ENCODE data around the gene ELAVL4. TPM values are rescaled to one million over a fixed set of nuclear protein-coding genes. Genes with fewer than 3 reads are reported as not detected.

ELAVL4 gene
- total RNA-seq, 2 donors from 2014 or later, result 0.54 to 1.5 TPM

GRCh38 chr1:50080904-50081586 is 27.7 kb upstream of the ELAVL4 start:
- Histone ChIP-seq H3K4me3 (no peak overlapping the region), H3K27ac (no peak overlapping the region), H3K9ac (ENCODE audit: low read depth in 2 of 2, low read length in 2 of 2) (no peak overlapping the region), H3K4me1 (no peaks in the 10 kb centered on the region), H3K36me3 (no peaks in the 10 kb centered on the region), H3K27me3 (no peaks in the 10 kb centered on the region), H3K9me3 (no peaks in the 10 kb centered on the region)
- TF ChIP-seq, protein P1, sequence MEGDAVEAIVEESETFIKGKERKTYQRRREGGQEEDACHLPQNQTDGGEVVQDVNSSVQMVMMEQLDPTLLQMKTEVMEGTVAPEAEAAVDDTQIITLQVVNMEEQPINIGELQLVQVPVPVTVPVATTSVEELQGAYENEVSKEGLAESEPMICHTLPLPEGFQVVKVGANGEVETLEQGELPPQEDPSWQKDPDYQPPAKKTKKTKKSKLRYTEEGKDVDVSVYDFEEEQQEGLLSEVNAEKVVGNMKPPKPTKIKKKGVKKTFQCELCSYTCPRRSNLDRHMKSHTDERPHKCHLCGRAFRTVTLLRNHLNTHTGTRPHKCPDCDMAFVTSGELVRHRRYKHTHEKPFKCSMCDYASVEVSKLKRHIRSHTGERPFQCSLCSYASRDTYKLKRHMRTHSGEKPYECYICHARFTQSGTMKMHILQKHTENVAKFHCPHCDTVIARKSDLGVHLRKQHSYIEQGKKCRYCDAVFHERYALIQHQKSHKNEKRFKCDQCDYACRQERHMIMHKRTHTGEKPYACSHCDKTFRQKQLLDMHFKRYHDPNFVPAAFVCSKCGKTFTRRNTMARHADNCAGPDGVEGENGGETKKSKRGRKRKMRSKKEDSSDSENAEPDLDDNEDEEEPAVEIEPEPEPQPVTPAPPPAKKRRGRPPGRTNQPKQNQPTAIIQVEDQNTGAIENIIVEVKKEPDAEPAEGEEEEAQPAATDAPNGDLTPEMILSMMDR (IDR thresholded peaks at IDR 0.05), result no peak
- DNase-seq, result peak; percentile 18
- intact Hi-C loops (cut with DNase I), result no loop called here

DNA sequence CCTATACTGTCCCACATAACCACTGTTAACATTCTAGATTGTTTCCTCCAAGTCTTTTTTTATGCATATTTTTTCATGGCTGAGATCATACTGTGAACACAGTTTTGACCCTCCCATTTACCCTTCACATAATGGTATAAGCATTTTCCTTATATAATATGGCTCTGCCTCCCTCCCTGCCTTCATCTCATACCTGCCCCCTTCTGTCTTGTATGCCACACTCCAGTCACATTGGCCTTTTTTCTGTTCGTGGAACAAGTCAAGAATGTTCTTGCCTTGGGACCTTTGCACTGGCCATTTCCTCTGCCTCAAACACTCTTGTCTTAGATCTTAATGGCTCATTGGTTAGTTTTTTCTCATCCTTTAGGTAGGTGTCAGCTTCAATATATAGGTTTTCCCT is 24.3 kb upstream of the ELAVL4 start:
- no peaks in the 10 kb centered on the region for H3K9me3 ChIP-seq
- H3K9ac ChIP-seq (ENCODE audit: low read depth in 2 of 2, low read length in 2 of 2), result no peak overlapping the region
- TF ChIP-seq, protein P1 (IDR thresholded peaks at IDR 0.05), result no peak
- H3K36me3 ChIP-seq, result no peaks in the 10 kb centered on the region
- no peak for DNase-seq
- H3K27me3 ChIP-seq, result no peaks in the 10 kb centered on the region
- no peak overlapping the region for H3K27ac ChIP-seq
- H3K4me3 ChIP-seq, result no peak overlapping the region
- no peaks in the 10 kb centered on the region for H3K4me1 ChIP-seq
- intact Hi-C loops (cut with DNase I), result no loop called here

DNA sequence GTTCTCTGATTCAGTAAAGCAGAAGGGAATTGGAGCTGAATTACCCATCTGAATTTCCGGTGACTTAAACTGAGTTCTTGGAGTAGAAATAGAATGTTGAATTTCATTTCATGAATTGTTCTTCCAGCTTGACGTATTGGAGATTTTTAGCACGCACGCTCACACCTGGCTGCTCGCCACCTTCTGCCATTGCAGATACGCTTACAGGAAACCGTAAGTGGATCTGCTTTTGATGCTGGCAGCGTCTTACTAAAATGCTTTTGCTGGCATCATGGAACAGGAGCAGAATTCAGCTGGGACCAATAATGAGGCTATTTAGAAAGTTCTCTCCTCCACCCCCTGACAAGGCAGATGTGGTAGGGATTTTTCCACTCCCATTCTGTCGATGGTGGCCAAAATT is 17.7 kb upstream of the ELAVL4 start:
- no peaks in the 10 kb centered on the region for H3K9me3 ChIP-seq
- H3K27me3 ChIP-seq, result no peaks in the 10 kb centered on the region
- H3K4me1 ChIP-seq, result no peaks in the 10 kb centered on the region
- no peaks in the 10 kb centered on the region for H3K36me3 ChIP-seq
- no peak overlapping the region for H3K9ac ChIP-seq (ENCODE audit: low read depth in 2 of 2, low read length in 2 of 2)
- intact Hi-C loops (cut with DNase I), result no loop called here
- TF ChIP-seq, protein P1 (IDR thresholded peaks at IDR 0.05), result no peak
- DNase-seq, result no peak
- H3K27ac ChIP-seq, result no peak overlapping the region
- no peak overlapping the region for H3K4me3 ChIP-seq

GRCh38 chr1:50095716-50096115 is 13.0 kb upstream of the ELAVL4 start:
- no peak overlapping the region for H3K27ac ChIP-seq
- H3K9ac ChIP-seq (ENCODE audit: low read depth in 2 of 2, low read length in 2 of 2), result no peak overlapping the region
- no peaks in the 10 kb centered on the region for H3K27me3 ChIP-seq
- intact Hi-C loops (cut with DNase I), result no loop called here
- H3K4me1 ChIP-seq, result no peaks in the 10 kb centered on the region
- H3K4me3 ChIP-seq, result no peak overlapping the region
- TF ChIP-seq, protein P1 (IDR thresholded peaks at IDR 0.05), result no peak
- no peak for DNase-seq
- no peaks in the 10 kb centered on the region for H3K9me3 ChIP-seq
- no peaks in the 10 kb centered on the region for H3K36me3 ChIP-seq

- TF ChIP-seq, protein P1 (IDR thresholded peaks at IDR 0.05), result no peak
- intact Hi-C loops (cut with DNase I), result no loop called here
- no peaks in the 10 kb centered on the region for H3K27me3 ChIP-seq
- no peaks in the 10 kb centered on the region for H3K4me1 ChIP-seq
- no peak overlapping the region for H3K27ac ChIP-seq
- H3K9ac ChIP-seq (ENCODE audit: low read depth in 2 of 2, low read length in 2 of 2), result no peak overlapping the region
- H3K36me3 ChIP-seq, result no peaks in the 10 kb centered on the region
- H3K4me3 ChIP-seq, result no peak overlapping the region
- no peaks in the 10 kb centered on the region for H3K9me3 ChIP-seq
- DNase-seq, result no peak
Measured at GRCh38 chr1:50097021-50097679, 11.6 kb upstream of the ELAVL4 start.

Measured in colonic mucosa (tissue), 4 donors.